HCT116 (cell line): ENCODE measurements around the gene ZNF385A. TPM values are rescaled to one million over a fixed set of nuclear protein-coding genes. Genes with fewer than 3 reads are reported as not detected.
A peak's percentile ranks its signal among the peaks of the same experiment; 100 is the strongest.

Source experiments
- ATAC-seq: fragments of 200-7000 bp; cut with Tn5 transposase; 2 replicates; pipeline ENCODE4 v1.9.1; 2020; ENCODE audit warnings: mild to moderate bottlenecking, moderate library complexity
- BruUV-seq: library from RNA; stranded (reverse); fragments of 400-500 nt; replicated peaks from 2 replicates; lab custom pipeline; 2021; lab: Mats Ljungman, UMichigan
- CTCF ChIA-PET: fragments of 300-600 bp; sonication (Branson Sonifier 250); formaldehyde crosslinking; loops from one replicate; lab custom pipeline; 2021; ENCODE audit warnings: antibody characterized with exemption; lab: Charles Lee
- POLR2A ChIA-PET: fragments of 300-600, 350-600 bp; sonication (Branson Sonifier 250); formaldehyde crosslinking; loops from one replicate; lab custom pipeline; 2021; ENCODE audit warnings: antibody characterized with exemption; lab: Charles Lee
- RAD21 ChIA-PET, 2 experiments: fragments of 300-600 bp; sonication (Branson Sonifier 250); formaldehyde crosslinking; loops; one replicate each; lab custom pipeline; 2023; ENCODE audit warnings: low total read pairs in 2 of 2; ENCODE audit not compliant: uncharacterized antibody in 2 of 2, unreplicated experiment in 2 of 2, low non-redundant PET in 1 of 2; lab: Charles Lee
- DNase-seq: peaks from one replicate; pipeline ENCODE4 v3.0.0-alpha.2; 2010; ENCODE audit warnings: low read depth, low spot score
- H2AFZ ChIP-seq: fragments of 200-600 bp; shearing (Covaris generic), sonication (generic); 2 replicates; pipeline ENCODE4 v1.6.1; 2017; ENCODE audit warnings: low read depth, mixed run types, mixed read lengths, antibody characterized with exemption, low read length; ENCODE audit not compliant: poor library complexity, severe bottlenecking
- H3K27ac ChIP-seq: 2 replicates; pipeline ENCODE4 v1.5.1; 2012; ENCODE audit warnings: low read depth, low read length
- H3K27me3 ChIP-seq: fragments of 200-600 bp; sonication (generic); 2 replicates; pipeline ENCODE4 v1.6.1; 2016; ENCODE audit warnings: mixed run types, low read length, mixed read lengths; ENCODE audit not compliant: insufficient read depth
- H3K36me3 ChIP-seq, 2 experiments: fragments of 200-500 bp in 1 of 2; fragments of 200-600 bp in 1 of 2; sonication (Bioruptor generic) in 1 of 2; sonication (generic) in 1 of 2; 2 replicates each; pipeline versions ENCODE4 v1.5.1 to v1.6.1; 2014 to 2016; ENCODE audit warnings: low read length in 2 of 2, inconsistent platforms in 1 of 2, mixed read lengths in 1 of 2, mixed run types in 1 of 2; ENCODE audit not compliant: insufficient read depth in 2 of 2, control insufficient read depth in 1 of 2
- H3K4me1 ChIP-seq, 2 experiments: fragments of 200-600 bp in 1 of 2; sonication (generic) in 1 of 2; 2 replicates each; pipeline versions ENCODE4 v1.5.1 to v1.6.1; 2012 to 2017; ENCODE audit warnings: low read length in 2 of 2, inconsistent platforms in 1 of 2, mild to moderate bottlenecking in 1 of 2, mixed read lengths in 1 of 2, mixed run types in 1 of 2, moderate library complexity in 1 of 2; ENCODE audit not compliant: insufficient read depth in 2 of 2, control insufficient read depth in 1 of 2
- H3K4me2 ChIP-seq: fragments of 200-600 bp; sonication (generic); 2 replicates; pipeline ENCODE4 v1.6.1; 2017; ENCODE audit warnings: mixed run types, low read length, mixed read lengths
- H3K4me3 ChIP-seq, 2 experiments: fragments of 200-600 bp in 1 of 2; sonication (generic) in 1 of 2; replicated peaks in 1 of 2; 2 replicates each; pipeline ENCODE4 v1.5.1; 2011 to 2016; ENCODE audit warnings: low read length in 2 of 2, control low read depth in 1 of 2, low read depth in 1 of 2, mild to moderate bottlenecking in 1 of 2, mixed read lengths in 1 of 2, mixed run types in 1 of 2
- H3K79me2 ChIP-seq: fragments of 200-600 bp; sonication (generic); 2 replicates; pipeline ENCODE4 v1.6.1; 2017; ENCODE audit warnings: mild to moderate bottlenecking, mixed run types, low read length, moderate library complexity, mixed read lengths; ENCODE audit not compliant: insufficient read depth
- H3K9ac ChIP-seq: fragments of 200-600 bp; sonication (generic); 2 replicates; pipeline ENCODE4 v1.6.1; 2016; ENCODE audit warnings: low read length, mixed read lengths
- H3K9me2 ChIP-seq: fragments of 200-600 bp; sonication (generic), shearing (Covaris generic); 2 replicates; pipeline ENCODE4 v1.6.1; 2017; ENCODE audit warnings: mixed run types, mild to moderate bottlenecking, moderate library complexity; ENCODE audit not compliant: insufficient read depth
- H3K9me3 ChIP-seq, 2 experiments: fragments of 200-500 bp in 1 of 2; fragments of 200-600 bp in 1 of 2; sonication (Bioruptor generic) in 1 of 2; sonication (generic) in 1 of 2; 2 replicates each; pipeline ENCODE4 v1.6.1; 2014 to 2017; ENCODE audit warnings: low read length in 2 of 2, mixed read lengths in 2 of 2, inconsistent platforms in 1 of 2, low read depth in 1 of 2, mild to moderate bottlenecking in 1 of 2, mixed run types in 1 of 2, moderate library complexity in 1 of 2; ENCODE audit not compliant: control insufficient read depth in 1 of 2, insufficient read depth in 1 of 2
- H4K20me1 ChIP-seq: fragments of 200-600 bp; sonication (generic), shearing (Covaris generic); 2 replicates; pipeline ENCODE4 v1.6.1; 2017; ENCODE audit warnings: mixed run types, mild to moderate bottlenecking, moderate library complexity; ENCODE audit not compliant: insufficient read depth
- CBX3 ChIP-seq: IDR thresholded peaks from 2 replicates; pipeline ENCODE4 v1.6.1; 2012; ENCODE audit warnings: low read depth
- FOSL1 ChIP-seq: IDR thresholded peaks from 2 replicates; pipeline ENCODE4 v1.6.1; 2012; ENCODE audit warnings: low read depth
- JUND ChIP-seq: IDR thresholded peaks from 2 replicates; pipeline ENCODE4 v1.6.1; 2012
- RAD21 ChIP-seq: IDR thresholded peaks from 2 replicates; pipeline ENCODE4 v1.6.1; 2012; ENCODE audit warnings: low read depth, mild to moderate bottlenecking
- SRF ChIP-seq: IDR thresholded peaks from 2 replicates; pipeline ENCODE4 v1.6.1; 2012; ENCODE audit warnings: low read depth
- YY1 ChIP-seq: IDR thresholded peaks from 2 replicates; pipeline ENCODE4 v1.6.1; 2011; ENCODE audit warnings: low read length, low read depth, moderate library complexity, mild to moderate bottlenecking; ENCODE audit not compliant: insufficient replicate concordance; ENCODE audit errors: extremely low read depth
- intact Hi-C: fragments of 100-400 bp; cut with micrococcal nuclease; formaldehyde crosslinking; loops from 2 replicates; pipeline ENCODE4 v1.10.0; 2022
- total RNA-seq: library from RNA; stranded (reverse); gene quantifications from one replicate; pipeline ENCODE4 v1.2.1, GENCODE V29; 2021; ENCODE audit not compliant: unreplicated experiment
- TF ChIP-seq, protein P1 (sequence below), 3 experiments: fragments of 200-600 bp in 1 of 3; sonication (generic) in 1 of 3; IDR thresholded peaks in 2 of 3; conservative IDR thresholded peaks in 1 of 3; 2 replicates each; pipeline ENCODE4 v1.5.1; 2012 to 2017; ENCODE audit warnings: low read depth in 2 of 3, low read length in 2 of 3, antibody characterized with exemption in 1 of 3, borderline replicate concordance in 1 of 3, control low read depth in 1 of 3, mild to moderate bottlenecking in 1 of 3, mixed read lengths in 1 of 3, mixed run types in 1 of 3, moderate library complexity in 1 of 3; ENCODE audit not compliant: insufficient read depth in 1 of 3

ZNF385A gene
- total RNA-seq, 1 experiment from 2014 or later, result 34.7 TPM

- H3K4me2 ChIP-seq, result no peak overlapping the region
- CTCF ChIA-PET, result interaction anchor here (1.0 to 1.7 kb wide), 2 partner anchors 10 to 45 kb away, joined by 5 read pairs; no protein-coding TSS in a partner anchor
- H3K9ac ChIP-seq, result no peak overlapping the region
- no peak overlapping the region for H3K27ac ChIP-seq
- no peaks in the 10 kb centered on the region for H4K20me1 ChIP-seq
- H3K4me1 ChIP-seq, result peaks cover 10 to 28% of the 10 kb centered on the region in 2 experiments; a peak in 3 of 4 replicates
- RAD21 ChIA-PET, result no interaction called here
- POLR2A ChIA-PET, result no interaction called here
- no peaks in the 10 kb centered on the region for H3K79me2 ChIP-seq
- H3K27me3 ChIP-seq, result no peaks in the 10 kb centered on the region
- H3K9me3 ChIP-seq, result no peaks in the 10 kb centered on the region
- no peaks in the 10 kb centered on the region for H3K9me2 ChIP-seq
- H2AFZ ChIP-seq, result no peak overlapping the region
- DNase-seq (peak; percentile 45), ATAC-seq (peak; percentile 64)
- intact Hi-C loops, result loop anchor here (1.0 kb wide), 1 partner anchor 24 kb away; no protein-coding TSS in a partner anchor
- TF ChIP-seq SRF (no peak), CBX3 (no peak; the same call in 1 of the 2 replicates), RAD21 (peak; percentile 63), YY1 (peak; percentile 18)
- TF ChIP-seq, protein P1, sequence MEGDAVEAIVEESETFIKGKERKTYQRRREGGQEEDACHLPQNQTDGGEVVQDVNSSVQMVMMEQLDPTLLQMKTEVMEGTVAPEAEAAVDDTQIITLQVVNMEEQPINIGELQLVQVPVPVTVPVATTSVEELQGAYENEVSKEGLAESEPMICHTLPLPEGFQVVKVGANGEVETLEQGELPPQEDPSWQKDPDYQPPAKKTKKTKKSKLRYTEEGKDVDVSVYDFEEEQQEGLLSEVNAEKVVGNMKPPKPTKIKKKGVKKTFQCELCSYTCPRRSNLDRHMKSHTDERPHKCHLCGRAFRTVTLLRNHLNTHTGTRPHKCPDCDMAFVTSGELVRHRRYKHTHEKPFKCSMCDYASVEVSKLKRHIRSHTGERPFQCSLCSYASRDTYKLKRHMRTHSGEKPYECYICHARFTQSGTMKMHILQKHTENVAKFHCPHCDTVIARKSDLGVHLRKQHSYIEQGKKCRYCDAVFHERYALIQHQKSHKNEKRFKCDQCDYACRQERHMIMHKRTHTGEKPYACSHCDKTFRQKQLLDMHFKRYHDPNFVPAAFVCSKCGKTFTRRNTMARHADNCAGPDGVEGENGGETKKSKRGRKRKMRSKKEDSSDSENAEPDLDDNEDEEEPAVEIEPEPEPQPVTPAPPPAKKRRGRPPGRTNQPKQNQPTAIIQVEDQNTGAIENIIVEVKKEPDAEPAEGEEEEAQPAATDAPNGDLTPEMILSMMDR (IDR thresholded peaks at IDR 0.05 in 2 of 3, conservative IDR thresholded peaks at IDR 0.05 in 1 of 3; ENCODE audit: borderline replicate concordance in 1 of 3, insufficient read depth in 1 of 3, low read depth in 2 of 3, low read length in 2 of 3), result peak; percentile 72 to 85 (median 75)
- H3K36me3 ChIP-seq, result peaks cover 22 to 27% of the 10 kb centered on the region in 2 experiments; a peak in 3 of 4 replicates
- BruUV-seq, result no TSS peak
- H3K4me3 ChIP-seq, result no peak overlapping the region
Observed at GRCh38 chr12:54394281-54394719, 9.8 kb upstream of the ZNF385A start.

- ChIA-PET CTCF (interaction anchor here (0.7 to 1.7 kb wide), 4 partner anchors 10 to 46 kb away, joined by 3 to 5 read pairs (median 4); no protein-coding TSS in a partner anchor), RAD21 (no interaction called here), POLR2A (no interaction called here)
- ATAC-seq, result no peak
- Histone ChIP-seq H3K4me1 (peaks cover 16 to 34% of the 10 kb centered on the region in 2 experiments), H3K4me3 (no peak overlapping the region), H3K4me2 (no peak overlapping the region), H3K79me2 (no peaks in the 10 kb centered on the region), H3K9me2 (no peaks in the 10 kb centered on the region), H2AFZ (no peak overlapping the region), H3K36me3 (peaks cover 19 to 27% of the 10 kb centered on the region in 2 experiments; a peak in 3 of 4 replicates), H3K27me3 (no peaks in the 10 kb centered on the region), H3K27ac (no peak overlapping the region), H3K9me3 (no peaks in the 10 kb centered on the region), H3K9ac (no peak overlapping the region), H4K20me1 (no peaks in the 10 kb centered on the region)
- no TSS peak for BruUV-seq
- intact Hi-C loops, result loop anchor here (1.0 kb wide), 1 partner anchor 23 kb away; no protein-coding TSS in a partner anchor
- no peak for DNase-seq
- no peak for TF ChIP-seq FOSL1
- no peak for TF ChIP-seq JUND
Observed at GRCh38 chr12:54393743-54394142, 9.2 kb upstream of the ZNF385A start.
